AG04449 (cell line): ENCODE data around the gene CIDEA.

Experiments used
- CTCF ChIA-PET: fragments of 350-600 bp; formaldehyde crosslinking; extraction: SDS; loops from one replicate; lab custom pipeline; 2021; ENCODE audit warnings: antibody characterized with exemption; lab: Yijun Ruan, JAX
- POLR2A ChIA-PET: fragments of 400-600, 350-600 bp; formaldehyde crosslinking; extraction: SDS; loops from one replicate; lab custom pipeline; 2020; ENCODE audit warnings: antibody characterized with exemption, inconsistent platforms; lab: Yijun Ruan, JAX
- DNase-seq: peaks from one replicate; pipeline ENCODE4 v3.0.0-alpha.2; 2010; ENCODE audit warnings: low read depth, low spot score
- H3K4me3 ChIP-seq: 2 replicates; pipeline ENCODE4 v1.5.1; 2011; ENCODE audit warnings: low read depth, mild to moderate bottlenecking, control low read depth, low read length
- CTCF ChIP-seq: IDR thresholded peaks from one replicate; pipeline ENCODE4 v1.5.1; 2011; ENCODE audit warnings: mild to moderate bottlenecking, moderate library complexity, low read length, control low read depth, inconsistent platforms; ENCODE audit not compliant: insufficient read depth; ENCODE audit errors: missing control alignments

The CIDEA gene

GRCh38 chr18:12276736-12277554 is 22.8 kb downstream of the CIDEA start:
- no peak for TF ChIP-seq CTCF

DNA sequence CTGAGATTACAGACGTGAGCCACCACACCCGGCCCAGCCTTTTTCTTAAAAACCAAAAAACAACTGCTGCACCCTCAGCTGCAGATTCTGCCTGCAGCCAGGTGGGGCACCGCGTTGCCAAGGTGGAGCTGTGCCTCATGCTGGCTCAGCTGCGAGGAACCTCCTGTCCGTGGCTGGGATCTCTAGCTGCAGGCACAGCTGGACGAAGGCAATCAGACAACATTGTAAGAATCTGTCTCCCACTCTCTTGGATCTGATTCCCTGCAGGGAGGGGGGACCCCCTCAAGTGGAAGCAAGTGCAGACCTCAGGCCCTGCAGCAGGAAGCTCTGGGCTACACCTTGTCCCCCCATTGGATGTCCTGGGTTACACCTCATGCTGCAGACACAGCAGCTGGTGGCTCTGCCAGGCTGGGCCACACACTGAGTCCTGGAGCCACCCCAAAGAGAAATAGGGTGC is 24.1 kb downstream of the CIDEA start:
- DNase-seq: no peak
- ChIA-PET POLR2A (interaction anchor here (0.7 to 4.0 kb wide), 10 partner anchors 10 to 323 kb away, joined by 4 to 61 read pairs (median 6); partner anchors contain the start of gene TUBB6), CTCF (interaction anchor here (0.9 to 5.6 kb wide), 9 partner anchors 10 to 49 kb away, joined by 3 to 42 read pairs (median 6); no protein-coding TSS in a partner anchor)
- peak; percentile 30 for TF ChIP-seq CTCF
- peak overlapping the region; percentile 65 for H3K4me3 ChIP-seq

More at GRCh38 chr18:12276736-12277554, 22.8 kb downstream of the CIDEA start:
- DNase-seq: no peak
- ChIA-PET CTCF (interaction anchor here (1.2 to 5.6 kb wide), 4 partner anchors 10 to 45 kb away, joined by 3 to 42 read pairs (median 18); no protein-coding TSS in a partner anchor), POLR2A (interaction anchor here (4.0 kb wide), 1 partner anchor 32 kb away, joined by 59 read pairs; the partner anchor contains the start of gene TUBB6)
- H3K4me3 ChIP-seq: no peak overlapping the region

- ChIA-PET CTCF (interaction anchor here (0.9 to 5.7 kb wide), 15 partner anchors 7 to 49 kb away, joined by 3 to 42 read pairs (median 5); no protein-coding TSS in a partner anchor), POLR2A (interaction anchor here (0.7 to 4.0 kb wide), 13 partner anchors 9 to 332 kb away, joined by 4 to 61 read pairs (median 5); partner anchors contain the start of genes AFG3L2 and TUBB6)
- peak overlapping the region; percentile 65 for H3K4me3 ChIP-seq
- TF ChIP-seq CTCF: peak; percentile 36
- peak; percentile 91 for DNase-seq
Observed at GRCh38 chr18:12278741-12279682, 24.9 kb downstream of the CIDEA start.

- DNase-seq: no peak
- TF ChIP-seq CTCF: no peak
- H3K4me3 ChIP-seq: peak overlapping the region; percentile 41
- ChIA-PET POLR2A (interaction anchor here (1.4 to 4.0 kb wide), 4 partner anchors 8 to 36 kb away, joined by 8 to 61 read pairs (median 35); partner anchors contain the start of gene TUBB6), CTCF (interaction anchor here (0.8 to 5.7 kb wide), 9 partner anchors 8 to 41 kb away, joined by 3 to 42 read pairs (median 4); no protein-coding TSS in a partner anchor)
Observed at GRCh38 chr18:12279781-12280531, 25.8 kb downstream of the CIDEA start.

DNA sequence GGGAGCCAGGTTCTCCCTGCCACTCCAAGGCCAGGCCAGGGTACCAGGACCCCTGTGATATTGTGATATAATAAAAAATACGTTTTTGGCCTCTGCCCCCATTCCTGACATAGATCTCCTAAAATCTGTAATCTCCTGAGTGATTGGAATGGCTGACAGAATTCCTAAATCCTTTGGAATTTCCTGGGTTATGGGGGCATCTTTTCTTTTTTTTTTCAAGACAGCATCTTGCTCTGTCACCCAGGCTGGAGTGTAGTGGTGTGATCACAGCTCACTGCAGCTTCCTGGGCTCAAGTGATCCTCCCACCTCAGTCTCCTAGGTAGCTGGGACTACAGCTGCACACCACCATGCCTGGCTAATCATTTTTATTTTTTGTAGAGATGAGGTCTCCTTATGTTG is 27.7 kb downstream of the CIDEA start:
- no peak for DNase-seq
- H3K4me3 ChIP-seq: no peak overlapping the region
- TF ChIP-seq CTCF: no peak
- POLR2A ChIA-PET: interaction anchor here (0.7 to 4.7 kb wide), 7 partner anchors 27 to 96 kb away, joined by 3 to 50 read pairs (median 4); partner anchors contain the start of genes AFG3L2 and TUBB6
- CTCF ChIA-PET: interaction anchor here (0.8 to 5.7 kb wide), 5 partner anchors 10 to 45 kb away, joined by 4 to 32 read pairs (median 11); no protein-coding TSS in a partner anchor
